HG03039 (cell line): ENCODE results near the gene TSC22D4.
A peak's percentile ranks its signal among the peaks of the same experiment; 100 is the strongest.

ENCODE experiments used
- ATAC-seq: cut with Tn5 transposase; IDR thresholded peaks from one replicate; pipeline ENCODE4 v1.9.1; 2021; ENCODE audit warnings: mild to moderate bottlenecking, moderate library complexity; ENCODE audit not compliant: unreplicated experiment

Gene TSC22D4

DNA sequence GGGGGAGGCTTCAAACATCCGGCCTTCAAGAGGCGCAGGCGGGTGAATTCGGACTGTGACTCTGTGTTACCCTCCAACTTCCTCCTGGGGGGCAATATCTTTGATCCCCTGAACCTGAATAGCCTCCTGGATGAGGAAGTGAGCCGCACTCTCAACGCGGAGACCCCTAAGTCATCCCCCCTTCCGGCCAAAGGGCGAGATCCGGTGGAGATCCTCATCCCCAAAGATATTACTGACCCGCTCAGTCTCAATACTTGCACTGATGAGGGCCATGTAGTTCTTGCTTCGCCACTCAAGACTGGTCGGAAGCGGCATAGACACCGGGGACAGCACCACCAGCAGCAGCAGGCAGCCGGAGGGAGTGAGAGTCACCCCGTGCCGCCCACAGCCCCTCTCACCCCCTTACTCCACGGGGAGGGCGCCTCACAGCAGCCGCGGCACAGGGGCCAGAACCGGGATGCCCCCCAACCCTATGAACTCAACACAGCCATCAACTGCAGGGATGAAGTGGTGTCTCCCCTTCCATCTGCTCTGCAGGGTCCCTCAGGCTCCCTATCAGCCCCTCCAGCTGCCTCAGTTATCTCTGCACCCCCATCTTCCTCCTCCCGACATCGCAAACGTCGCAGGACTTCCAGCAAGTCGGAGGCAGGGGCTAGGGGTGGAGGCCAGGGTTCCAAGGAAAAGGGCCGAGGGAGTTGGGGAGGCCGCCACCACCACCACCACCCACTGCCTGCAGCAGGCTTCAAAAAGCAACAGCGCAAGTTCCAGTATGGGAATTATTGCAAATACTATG lies 48.3 kb downstream of the TSC22D4 start:
- no peak for ATAC-seq

DNA sequence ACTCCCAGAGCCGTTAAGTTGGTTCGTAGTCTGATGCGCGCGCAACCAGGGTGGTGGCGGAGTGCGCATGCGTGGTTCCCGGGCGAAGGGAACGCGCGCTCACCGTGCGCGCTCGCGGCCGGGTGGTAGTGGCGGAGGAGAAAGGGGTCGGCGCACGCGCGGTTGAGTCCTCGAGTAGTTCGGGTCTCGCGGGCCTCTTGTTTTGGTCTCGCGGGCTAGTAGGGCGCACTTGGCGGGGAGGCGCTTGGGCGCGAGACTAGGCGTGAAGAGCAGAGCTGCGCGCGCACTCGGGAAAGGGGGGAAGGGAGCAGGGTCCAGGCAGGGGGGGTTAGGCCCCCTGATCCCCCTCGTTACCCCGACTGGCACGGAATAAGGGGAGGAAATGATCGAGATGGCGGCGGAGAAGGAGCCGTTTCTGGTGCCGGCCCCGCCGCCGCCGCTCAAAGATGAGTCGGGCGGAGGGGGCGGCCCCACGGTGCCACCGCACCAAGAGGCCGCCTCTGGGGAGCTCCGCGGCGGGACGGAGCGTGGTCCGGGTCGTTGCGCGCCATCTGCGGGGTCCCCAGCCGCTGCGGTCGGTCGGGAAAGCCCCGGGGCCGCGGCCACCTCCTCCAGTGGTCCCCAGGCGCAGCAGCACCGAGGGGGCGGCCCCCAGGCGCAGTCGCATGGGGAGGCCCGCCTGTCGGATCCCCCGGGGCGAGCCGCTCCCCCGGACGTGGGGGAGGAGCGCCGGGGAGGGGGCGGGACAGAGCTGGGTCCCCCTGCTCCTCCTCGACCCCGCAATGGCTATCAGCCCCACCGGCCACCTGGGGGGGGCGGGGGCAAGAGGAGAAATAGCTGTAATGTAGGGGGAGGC lies 49.1 kb downstream of the TSC22D4 start, which contains the start of gene MEPCE:
TSS of gene MEPCE (plus strand) at position 195 of the 856 bp plus-strand sequence. CDS start at position 383, 188 bp downstream.
- peak; percentile 33 for ATAC-seq

GRCh38 chr7:100428967-100429636 lies 49.9 kb downstream of the TSC22D4 start:
- ATAC-seq = peak; percentile 41

DNA sequence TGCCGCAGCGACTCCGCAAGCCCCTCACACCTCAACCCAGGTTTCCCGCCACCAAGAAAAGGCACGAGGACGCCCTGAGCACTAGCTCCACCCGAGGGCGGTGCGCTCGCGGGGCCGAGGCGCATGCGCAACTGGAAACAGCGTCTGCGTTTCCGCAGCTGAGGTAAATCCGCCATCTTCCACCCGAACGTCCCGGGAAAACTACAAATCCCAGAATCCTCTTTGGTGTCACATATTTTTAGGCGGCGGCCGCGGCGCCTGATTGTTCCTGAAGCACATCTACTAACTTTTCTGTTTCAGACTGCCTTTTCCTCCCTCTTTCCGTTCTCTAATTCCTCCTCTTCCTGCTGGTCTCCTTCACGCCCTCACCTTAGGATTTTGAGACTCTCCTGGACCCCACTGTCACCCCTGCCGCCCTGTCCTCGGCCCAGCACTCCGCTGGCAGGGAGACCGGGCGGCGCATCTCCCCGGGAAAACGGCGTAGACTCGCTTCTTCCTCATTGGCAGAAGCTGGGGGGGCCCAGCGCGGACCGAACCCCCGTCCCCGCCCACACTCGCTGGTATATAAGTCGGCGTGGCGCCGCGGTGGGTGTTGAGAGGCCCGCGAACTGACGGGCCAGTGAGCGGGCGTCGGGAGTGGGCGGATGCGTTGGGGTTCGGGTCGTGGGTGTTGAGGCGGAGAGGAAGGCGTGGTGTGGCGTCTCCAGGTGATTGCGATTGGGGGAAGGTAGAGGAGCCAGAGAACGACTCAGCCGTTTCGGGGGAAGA lies 50.6 kb downstream of the TSC22D4 start, which contains the start of gene ZCWPW1:
TSS of gene ZCWPW1 (minus strand) at position 505 of the 768 bp plus-strand sequence. CDS start 8,054 bp downstream, outside the sequence.
- peak; percentile 46 for ATAC-seq

DNA sequence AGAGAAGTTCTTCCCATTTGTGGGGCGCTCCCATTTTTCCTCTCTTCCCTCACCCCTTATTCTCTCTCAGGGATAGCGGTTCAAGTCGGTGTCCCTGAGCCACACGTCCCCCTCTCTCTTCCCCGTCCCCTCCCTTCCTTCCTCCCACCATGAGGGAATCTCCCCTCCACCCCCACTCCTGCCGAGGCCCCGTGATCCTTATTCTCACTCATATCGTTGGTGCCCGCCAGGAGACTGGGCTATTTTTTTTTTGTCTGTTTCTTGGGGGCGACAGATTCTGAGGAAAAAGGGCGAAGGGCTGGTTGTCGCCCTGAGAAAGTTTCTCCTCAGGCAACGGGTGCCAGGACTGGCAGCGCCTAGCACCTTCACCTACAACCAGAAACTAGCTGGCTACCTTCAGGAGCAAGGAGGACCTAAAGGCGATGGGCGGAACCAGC lies 51.2 kb downstream of the TSC22D4 start:
- no peak for ATAC-seq

DNA sequence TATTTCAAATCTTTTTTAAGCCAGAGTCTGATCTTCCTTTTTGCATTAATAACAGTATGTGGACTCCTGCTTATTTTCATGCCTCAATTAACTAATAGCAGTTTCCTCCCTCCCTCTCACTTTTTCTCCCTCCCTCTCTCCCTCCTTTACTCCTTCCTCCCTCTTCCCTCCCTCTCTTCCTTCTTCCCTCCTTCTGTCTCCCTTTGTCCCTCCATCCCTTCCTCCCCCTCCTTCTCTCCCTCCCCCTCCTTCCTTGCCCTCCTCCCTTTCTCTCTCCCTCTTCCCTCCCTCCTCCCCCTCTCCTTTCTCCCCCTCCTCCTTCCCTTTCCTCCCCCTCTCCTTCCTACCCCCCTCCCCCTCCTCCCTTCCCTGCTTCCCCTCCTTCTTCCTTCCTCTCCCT lies 52.5 kb downstream of the TSC22D4 start:
- no peak for ATAC-seq

DNA sequence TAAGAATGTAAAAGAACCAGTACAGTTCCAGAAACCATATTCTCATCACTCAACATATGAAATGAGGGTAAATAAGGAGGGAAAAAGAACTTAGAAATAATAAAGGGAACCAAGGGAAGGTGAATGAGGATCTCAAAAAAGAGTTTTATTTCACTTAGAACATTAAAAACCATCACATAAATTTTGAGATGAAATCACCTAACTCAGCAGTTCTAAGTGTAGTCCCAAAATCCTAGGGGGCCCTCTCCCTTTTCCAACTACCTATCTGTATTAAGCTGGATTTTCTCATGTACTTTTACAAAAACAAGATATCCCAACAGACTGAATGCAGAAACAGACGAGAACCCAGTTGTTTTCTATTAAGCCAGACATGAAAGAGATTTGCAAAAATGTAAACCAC lies 53.7 kb downstream of the TSC22D4 start:
- no peak for ATAC-seq

DNA sequence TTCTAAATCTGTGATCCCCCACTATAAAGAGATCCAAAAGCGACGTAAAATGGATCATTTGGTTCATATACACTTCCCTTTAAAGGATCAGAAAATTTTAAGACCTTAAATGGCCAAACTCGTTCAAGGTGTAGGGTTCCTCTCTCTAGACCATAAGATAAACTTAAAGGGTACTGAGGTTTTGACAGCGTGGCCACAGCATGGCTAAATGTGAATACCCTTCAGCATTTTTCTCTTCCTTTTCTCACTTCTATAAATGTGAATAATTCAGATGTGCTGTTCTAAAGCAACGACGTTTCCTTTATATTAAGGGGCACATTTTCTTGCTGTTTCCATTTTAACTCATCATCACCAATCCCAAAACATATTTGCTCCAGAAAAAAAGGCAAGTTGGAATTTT lies 55.7 kb downstream of the TSC22D4 start:
- ATAC-seq = no peak

- no peak for ATAC-seq
Observed at GRCh38 chr7:100419660-100420226, 59.3 kb downstream of the TSC22D4 start.

DNA sequence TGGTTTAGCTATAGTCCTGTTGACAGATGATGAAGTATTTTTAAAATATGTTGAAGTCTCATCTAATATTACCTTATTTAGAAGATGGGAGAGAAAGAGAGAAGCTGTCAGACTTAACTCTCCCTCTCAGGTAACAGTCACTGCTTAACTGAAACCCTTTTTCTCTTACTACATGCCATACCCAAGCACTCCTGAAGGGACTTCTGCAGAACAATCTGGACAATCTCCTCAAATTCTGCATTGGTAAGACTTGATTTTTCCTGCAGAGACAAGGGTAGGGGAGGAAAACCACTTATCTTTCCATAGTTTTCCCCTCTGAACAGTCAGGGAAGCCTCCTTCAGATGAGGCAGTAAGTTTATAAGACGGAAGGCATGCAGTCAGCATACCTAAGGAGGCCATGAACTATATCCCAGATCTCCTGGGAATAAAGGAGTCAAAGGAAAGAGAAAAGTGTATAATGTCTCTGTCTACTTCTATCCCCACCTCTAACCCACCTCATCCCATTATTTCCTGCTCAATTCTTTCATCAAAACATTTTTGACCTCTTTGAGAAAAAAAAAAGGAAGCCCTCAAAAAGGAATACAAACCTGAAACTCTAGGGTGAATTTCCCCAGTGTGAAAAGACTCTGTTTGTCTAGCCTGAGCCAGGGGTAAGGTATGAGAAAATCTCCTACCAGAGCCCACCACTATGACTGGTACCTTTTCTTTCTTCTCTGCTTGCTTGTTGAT lies 59.9 kb downstream of the TSC22D4 start:
- no peak for ATAC-seq
